K562 (cell line): ENCODE measurements around the gene RPTOR. TPM values are rescaled to one million over a fixed set of nuclear protein-coding genes. Genes with fewer than 3 reads are reported as not detected.

Experiments
- ATAC-seq: fragments of 200-7000 bp; cut with Tn5 transposase; 3 replicates; pipeline ENCODE4 v1.9.1; 2020; ENCODE audit warnings: moderate library complexity
- BruUV-seq: library from RNA; stranded (reverse); fragments of 400-500 nt; replicated peaks from 2 replicates; lab custom pipeline; 2021; lab: Mats Ljungman, UMichigan
- CTCF ChIA-PET: fragments of 300-600 bp; formaldehyde crosslinking; extraction: SDS; loops from one replicate; lab custom pipeline; 2021; ENCODE audit warnings: low intra/inter-chr PET ratio; lab: Yijun Ruan, JAX
- POLR2A ChIA-PET: fragments of 300-600, 350-650 bp; sonication (Branson Sonifier 250); formaldehyde crosslinking; extraction: SDS; loops from one replicate; lab custom pipeline; 2021; ENCODE audit warnings: antibody characterized with exemption, inconsistent platforms; lab: Yijun Ruan, JAX
- DNase-seq, 4 experiments: peaks; one replicate each; pipeline versions ENCODE4 v3.0.0 to v3.0.0-alpha.2; 2011 to 2018; ENCODE audit warnings: low spot score in 3 of 4, mixed read lengths in 3 of 4; ENCODE audit errors: extremely low read depth in 1 of 4
- FAIRE-seq: peaks from 2 replicates; lab custom pipeline; 2011; peaks lifted over from hg19 to GRCh38; lab: Jason Lieb, UNC
- H2AFZ ChIP-seq: 2 replicates; pipeline ENCODE4 v1.6.0; 2011; ENCODE audit warnings: low read depth, low read length, control low read depth, inconsistent platforms
- H3K27ac ChIP-seq: fragments of 200-600 bp; 3 replicates; pipeline ENCODE4 v1.8.0; 2011; ENCODE audit warnings: low read depth, mild to moderate bottlenecking, control low read depth, inconsistent platforms, low read length, moderate library complexity, mixed read lengths; ENCODE audit errors: extremely low read depth
- H3K27me3 ChIP-seq, 2 experiments: fragments of 300-600 bp in 1 of 2; 2 replicates in 1 of 2; 3 replicates in 1 of 2; pipeline versions ENCODE4 v1.6.0 to v1.8.0; 2011; ENCODE audit warnings: inconsistent platforms in 2 of 2, low read length in 2 of 2, mild to moderate bottlenecking in 1 of 2, mixed read lengths in 1 of 2, moderate library complexity in 1 of 2; ENCODE audit not compliant: control insufficient read depth in 2 of 2, insufficient read depth in 2 of 2
- H3K36me3 ChIP-seq: fragments of 300-600 bp; 3 replicates; pipeline ENCODE4 v1.8.0; 2011; ENCODE audit warnings: mild to moderate bottlenecking, low read length, inconsistent platforms; ENCODE audit not compliant: control insufficient read depth, insufficient read depth
- H3K4me1 ChIP-seq, 2 experiments: fragments of 200-600 bp in 1 of 2; replicated peaks in 1 of 2; 2 replicates in 1 of 2; 3 replicates in 1 of 2; pipeline versions ENCODE4 v1.5.1 to v1.8.0; 2011; ENCODE audit warnings: inconsistent platforms in 2 of 2, low read length in 2 of 2, mild to moderate bottlenecking in 1 of 2, mixed read lengths in 1 of 2, moderate library complexity in 1 of 2; ENCODE audit not compliant: control insufficient read depth in 2 of 2, insufficient read depth in 2 of 2
- H3K4me2 ChIP-seq: 2 replicates; pipeline ENCODE4 v1.6.1; 2011; ENCODE audit warnings: low read length, control low read depth, inconsistent platforms, mixed read lengths; ENCODE audit not compliant: insufficient read depth
- H3K4me3 ChIP-seq: fragments of 200-600 bp; sonication (generic), shearing (Covaris generic); 2 replicates; pipeline ENCODE4 v1.5.1; 2016; ENCODE audit warnings: control low read depth, inconsistent platforms
- H3K79me2 ChIP-seq: fragments of 200-600 bp; 3 replicates; pipeline ENCODE4 v1.8.0; 2011; ENCODE audit warnings: low read length, inconsistent platforms; ENCODE audit not compliant: control insufficient read depth, insufficient read depth
- H3K9ac ChIP-seq, 2 experiments: 2 replicates each; pipeline versions ENCODE4 v1.6.0 to v1.6.1; 2011; ENCODE audit warnings: low read depth in 2 of 2, low read length in 2 of 2, control low read depth in 1 of 2, inconsistent platforms in 1 of 2, mild to moderate bottlenecking in 1 of 2, mixed read lengths in 1 of 2; ENCODE audit not compliant: insufficient read depth in 1 of 2
- H3K9me1 ChIP-seq: one replicate; pipeline ENCODE4 v1.6.0; 2011; ENCODE audit warnings: inconsistent platforms, mild to moderate bottlenecking, low read length, moderate library complexity; ENCODE audit not compliant: control insufficient read depth, insufficient read depth
- H3K9me3 ChIP-seq: replicated peaks from 2 replicates; pipeline ENCODE4 v1.5.1; 2011; ENCODE audit warnings: low read depth, low read length, inconsistent platforms; ENCODE audit not compliant: control insufficient read depth, insufficient read depth
- H4K20me1 ChIP-seq: replicated peaks from 2 replicates; pipeline ENCODE4 v1.6.1; 2011; ENCODE audit warnings: low read length, inconsistent platforms, mixed read lengths; ENCODE audit not compliant: control insufficient read depth, insufficient read depth
- CBFB ChIP-seq: sonication (generic); formaldehyde crosslinking; IDR thresholded peaks from 2 replicates; pipeline ENCODE4 v1.4.0; 2020; ENCODE audit warnings: mild to moderate bottlenecking, missing genetic modification reagents
- HDAC2 ChIP-seq: fragments of 450-650 bp; IDR thresholded peaks from 2 replicates; pipeline ENCODE4 v1.6.1; 2016; ENCODE audit warnings: mild to moderate bottlenecking
- HNRNPUL1 ChIP-seq: fragments of 200-400 bp; formaldehyde crosslinking; IDR thresholded peaks from 2 replicates; pipeline ENCODE4 v1.6.1; 2017; ENCODE audit warnings: low read length
- KHSRP ChIP-seq: fragments of 450-650 bp; IDR thresholded peaks from 2 replicates; pipeline ENCODE4 v1.6.1; 2017
- MCM7 ChIP-seq, 2 experiments: fragments of 450-650 bp; IDR thresholded peaks; 2 replicates each; pipeline ENCODE4 v1.6.1; 2016 to 2018
- MEF2A ChIP-seq: IDR thresholded peaks from 2 replicates; pipeline ENCODE4 v1.6.1; 2011; ENCODE audit warnings: low read depth, mild to moderate bottlenecking, low read length, moderate library complexity; ENCODE audit not compliant: control insufficient read depth
- MEF2D ChIP-seq: conservative IDR thresholded peaks from 2 replicates; pipeline ENCODE4 v1.6.1; 2016; ENCODE audit warnings: low read depth, missing genetic modification characterization, missing compliant biosample characterization
- RAD21 ChIP-seq, 2 experiments: fragments of 250-450 bp in 1 of 2; fragments of 450-650 bp in 1 of 2; sonication (Bioruptor Pico) in 1 of 2; formaldehyde crosslinking in 1 of 2; IDR thresholded peaks in 1 of 2; conservative IDR thresholded peaks in 1 of 2; 2 replicates each; pipeline versions ENCODE4 v1.4.0 to v1.8.0; 2020 to 2022; ENCODE audit warnings: mild to moderate bottlenecking in 2 of 2, moderate library complexity in 1 of 2
- TCF3 ChIP-seq: sonication (generic); formaldehyde crosslinking; IDR thresholded peaks from 2 replicates; pipeline ENCODE4 v1.4.0; 2020; ENCODE audit warnings: mild to moderate bottlenecking, missing genetic modification reagents
- TRIM28 ChIP-seq: fragments of 450-650 bp; IDR thresholded peaks from 2 replicates; pipeline ENCODE4 v1.6.1; 2017
- XRCC4 ChIP-seq: IDR thresholded peaks from one replicate; pipeline ENCODE4 v1.6.1; 2011; ENCODE audit not compliant: insufficient read depth, insufficient read length; ENCODE audit errors: extremely low read depth
- WGBS: fragments of 100-300 bp; shearing (Covaris generic); methylation state at CpG from one replicate; pipeline ENCODE4 v1.1.6; 2016; ENCODE audit warnings: low coverage, mixed read lengths; ENCODE audit not compliant: insufficient coverage; ENCODE audit errors: missing lambda C conversion rate; 5-methylcytosine and 5-hydroxymethylcytosine counted together
- in situ Hi-C: fragments of 300-500 bp; cut with MboI; formaldehyde crosslinking; loops from 4 replicates; pipeline ENCODE4 v1.15.0; 2018; ENCODE audit warnings: inconsistent platforms, mixed read lengths
- intact Hi-C: fragments of 100-400 bp; cut with micrococcal nuclease; formaldehyde crosslinking; loops from 2 replicates; pipeline ENCODE4 v1.14.2; 2022
- polyA plus RNA-seq, 8 experiments: library from polyadenylated mRNA; depleted of rRNA in 4 of 8; stranded (reverse) in 5 of 8; unstranded in 3 of 8; fragments of >200 nt; fragmentation: Nextera tagmentation in 2 of 8; fragmentation: Illumina TruSeq in 1 of 8; extraction: Ambion mirVana in 2 of 8; extraction: Trizol in 1 of 8; gene quantifications; 2 replicates each; pipeline versions ENCODE4 v1.2.1 to v1.2.3, GENCODE V29; 2011 to 2014; ENCODE audit warnings: inconsistent platforms in 1 of 8, missing spikeins in 1 of 8
- total RNA-seq, 7 experiments: library from RNA; depleted of rRNA in 6 of 7; stranded (reverse); fragments of >200 nt in 6 of 7; fragmentation: Illumina TruSeq in 2 of 7; extraction: Trizol in 2 of 7; gene quantifications; 2 replicates each; pipeline versions ENCODE4 v1.2.1 to v1.2.3, GENCODE V29; 2011 to 2021; ENCODE audit warnings: low replicate concordance in 1 of 7
- TF ChIP-seq, protein P1 (sequence below), 3 experiments: IDR thresholded peaks in 2 of 3; conservative IDR thresholded peaks in 1 of 3; 2 replicates each; pipeline ENCODE4 v1.5.1; 2011 to 2012; ENCODE audit warnings: low read length in 3 of 3, mild to moderate bottlenecking in 3 of 3, control low read depth in 2 of 3, improper control_type of control experiment in 1 of 3, inconsistent platforms in 1 of 3, low read depth in 1 of 3, mixed read lengths in 1 of 3, moderate library complexity in 1 of 3; ENCODE audit not compliant: insufficient read depth in 2 of 3
- TF ChIP-seq, protein P2 (sequence below): fragments of 450-650 bp; IDR thresholded peaks from 2 replicates; pipeline ENCODE4 v1.6.1; 2016
- TF ChIP-seq, protein P3 (sequence below), 3 experiments: fragments of 200-800 bp in 1 of 3; sonication (Bioruptor generic) in 1 of 3; sonication (generic) in 1 of 3; formaldehyde crosslinking in 1 of 3; IDR thresholded peaks; 2 replicates each; pipeline versions ENCODE4 v1.6.1 to v1.8.0; 2016 to 2022; ENCODE audit warnings: mild to moderate bottlenecking in 2 of 3, missing compliant biosample characterization in 2 of 3, missing genetic modification characterization in 2 of 3, missing genetic modification reagents in 1 of 3

Gene RPTOR
- total and polyA plus RNA-seq, 9 of the 15 experiments (the other 6 are each of a cell fraction or from before 2014, with no cell fraction given): 0.24 to 54.1 (median 10.2) TPM

DNA sequence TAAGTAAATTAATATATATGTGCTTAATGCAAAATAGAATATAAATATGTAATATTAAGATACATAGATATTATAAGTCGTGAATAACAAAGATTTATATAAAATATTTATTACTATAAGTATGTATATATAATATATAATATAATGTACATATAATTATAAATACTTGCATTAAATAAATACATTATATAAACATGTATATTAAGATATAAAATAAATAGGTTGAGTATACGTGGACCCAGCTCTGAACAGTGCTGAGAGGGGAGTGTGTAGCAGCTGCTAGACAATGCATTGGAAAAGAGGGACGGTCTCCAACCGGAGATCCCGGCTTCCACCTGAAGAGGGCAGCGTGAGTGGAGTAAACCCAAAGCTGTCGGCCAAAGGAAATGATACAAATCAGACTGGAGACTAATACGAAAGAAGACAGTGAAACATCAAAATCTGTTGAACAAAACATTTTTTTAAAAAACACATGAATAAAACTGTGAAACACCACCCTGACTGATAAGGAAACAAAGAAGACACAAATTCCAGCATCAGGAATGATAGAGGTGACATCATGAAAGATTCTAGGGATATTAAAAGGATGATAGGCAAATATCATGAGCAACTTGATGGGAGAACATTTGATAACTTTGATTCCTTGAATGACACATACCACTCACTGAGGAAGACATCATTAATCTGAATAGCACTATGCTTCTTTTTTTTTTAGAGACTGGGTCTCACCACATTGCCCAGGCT lies 321.6 kb downstream of the RPTOR start (continued):
- TF ChIP-seq, protein P1, sequence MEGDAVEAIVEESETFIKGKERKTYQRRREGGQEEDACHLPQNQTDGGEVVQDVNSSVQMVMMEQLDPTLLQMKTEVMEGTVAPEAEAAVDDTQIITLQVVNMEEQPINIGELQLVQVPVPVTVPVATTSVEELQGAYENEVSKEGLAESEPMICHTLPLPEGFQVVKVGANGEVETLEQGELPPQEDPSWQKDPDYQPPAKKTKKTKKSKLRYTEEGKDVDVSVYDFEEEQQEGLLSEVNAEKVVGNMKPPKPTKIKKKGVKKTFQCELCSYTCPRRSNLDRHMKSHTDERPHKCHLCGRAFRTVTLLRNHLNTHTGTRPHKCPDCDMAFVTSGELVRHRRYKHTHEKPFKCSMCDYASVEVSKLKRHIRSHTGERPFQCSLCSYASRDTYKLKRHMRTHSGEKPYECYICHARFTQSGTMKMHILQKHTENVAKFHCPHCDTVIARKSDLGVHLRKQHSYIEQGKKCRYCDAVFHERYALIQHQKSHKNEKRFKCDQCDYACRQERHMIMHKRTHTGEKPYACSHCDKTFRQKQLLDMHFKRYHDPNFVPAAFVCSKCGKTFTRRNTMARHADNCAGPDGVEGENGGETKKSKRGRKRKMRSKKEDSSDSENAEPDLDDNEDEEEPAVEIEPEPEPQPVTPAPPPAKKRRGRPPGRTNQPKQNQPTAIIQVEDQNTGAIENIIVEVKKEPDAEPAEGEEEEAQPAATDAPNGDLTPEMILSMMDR (IDR thresholded peaks at IDR 0.05 in 2 of 3, conservative IDR thresholded peaks at IDR 0.05 in 1 of 3; ENCODE audit: insufficient read depth in 2 of 3, low read depth in 1 of 3, low read length in 3 of 3): peak; percentile 66 to 75 (median 72)
- TF ChIP-seq RAD21 (CRISPR knock-in tag; conservative IDR thresholded peaks at IDR 0.05 in 1 of 2, IDR thresholded peaks at IDR 0.05 in 1 of 2): peak; percentile 27 to 58
- TF ChIP-seq HDAC2: no peak
- TF ChIP-seq, protein P2, sequence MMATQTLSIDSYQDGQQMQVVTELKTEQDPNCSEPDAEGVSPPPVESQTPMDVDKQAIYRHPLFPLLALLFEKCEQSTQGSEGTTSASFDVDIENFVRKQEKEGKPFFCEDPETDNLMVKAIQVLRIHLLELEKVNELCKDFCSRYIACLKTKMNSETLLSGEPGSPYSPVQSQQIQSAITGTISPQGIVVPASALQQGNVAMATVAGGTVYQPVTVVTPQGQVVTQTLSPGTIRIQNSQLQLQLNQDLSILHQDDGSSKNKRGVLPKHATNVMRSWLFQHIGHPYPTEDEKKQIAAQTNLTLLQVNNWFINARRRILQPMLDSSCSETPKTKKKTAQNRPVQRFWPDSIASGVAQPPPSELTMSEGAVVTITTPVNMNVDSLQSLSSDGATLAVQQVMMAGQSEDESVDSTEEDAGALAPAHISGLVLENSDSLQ: peak; percentile 36

DNA sequence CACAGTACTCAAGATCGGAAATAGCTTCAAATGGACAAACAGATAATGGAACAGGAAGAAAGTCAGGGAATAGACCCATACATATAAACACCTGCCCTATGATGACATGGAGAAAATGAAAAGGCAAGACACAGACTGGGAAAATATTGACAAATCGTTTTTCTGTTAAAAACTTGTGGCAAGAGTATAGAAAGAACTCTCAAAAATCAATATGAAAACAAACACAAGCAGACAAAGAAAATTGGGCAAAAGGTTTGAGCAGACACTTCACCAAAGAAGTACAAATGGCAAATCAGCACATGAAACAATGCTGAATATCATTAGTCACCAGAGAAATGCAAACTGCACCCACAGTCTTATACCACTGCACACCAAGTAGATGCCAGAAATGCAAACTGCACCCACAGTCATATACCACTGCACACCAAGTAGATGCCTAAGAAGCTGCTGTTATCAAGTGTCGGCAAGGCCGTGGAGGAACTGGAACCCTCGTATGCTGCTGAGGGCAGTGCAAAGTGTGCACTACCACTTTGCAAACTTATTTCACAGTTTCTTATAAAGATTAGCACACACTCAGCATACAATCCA lies 323.5 kb downstream of the RPTOR start:
- Histone ChIP-seq H4K20me1 (no peaks in the 10 kb centered on the region), H3K36me3 (peaks cover 5% of the 10 kb centered on the region; the same call in 1 of the 3 replicates), H3K9me1 (no peaks in the 10 kb centered on the region), H3K79me2 (no peaks in the 10 kb centered on the region), H3K4me2 (no peak overlapping the region), H3K9ac (no peak overlapping the region), H3K27me3 (no peaks in the 10 kb centered on the region), H3K4me1 (0 out of 5 replicates have a peak, but pooled peaks cover 0 to 4% of the 10 kb centered on the region in 2 experiments), H3K4me3 (no peak overlapping the region), H2AFZ (no peak overlapping the region), H3K9me3 (no peaks in the 10 kb centered on the region), H3K27ac (no peak overlapping the region)
- peak; percentile 26 for FAIRE-seq
- in situ Hi-C loops (no loop called here), intact Hi-C loops (no loop called here)
- POLR2A ChIA-PET: interaction anchor here (0.5 to 0.6 kb wide), 2 partner anchors 163 to 328 kb away, joined by 3 read pairs; no protein-coding TSS in a partner anchor
- TF ChIP-seq MEF2D (tag) (no peak), HNRNPUL1 (no peak), TCF3 (CRISPR knock-in tag) (no peak), TRIM28 (no peak), CBFB (CRISPR knock-in tag) (no peak), XRCC4 (no peak), MCM7 (IDR thresholded peaks at IDR 0.05) (no peak), KHSRP (no peak), MEF2A (no peak)
- TF ChIP-seq, protein P3, sequence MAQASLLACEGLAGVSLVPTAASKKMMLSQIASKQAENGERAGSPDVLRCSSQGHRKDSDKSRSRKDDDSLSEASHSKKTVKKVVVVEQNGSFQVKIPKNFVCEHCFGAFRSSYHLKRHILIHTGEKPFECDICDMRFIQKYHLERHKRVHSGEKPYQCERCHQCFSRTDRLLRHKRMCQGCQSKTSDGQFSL (CRISPR knock-in tag; IDR thresholded peaks at IDR 0.05): no peak
- TF ChIP-seq, protein P3 (tag; IDR thresholded peaks at IDR 0.05): no peak
- no TSS peak for BruUV-seq
- 75% methylated on average over 5 of the region's 5 CpGs for WGBS
- ATAC-seq: no peak
- CTCF ChIA-PET: no interaction called here
- DNase-seq: no peak
